GM21447 (cell line): ENCODE measurements around the gene GPS1.

Experiments
- ATAC-seq: cut with Tn5 transposase; IDR thresholded peaks from one replicate; pipeline ENCODE4 v1.9.1; 2021; ENCODE audit not compliant: unreplicated experiment

Gene GPS1

GRCh38 chr17:82051776-82052637 lies at the start of gene GPS1, which contains the start of gene RFNG:
Gene GPS1, plus strand, starts transcription at chr17:82051898. Its CDS starts 34 bp downstream, at chr17:82051932.
Gene RFNG, minus strand, starts transcription at chr17:82051811. Its CDS starts 45 bp downstream, at chr17:82051766.
- ATAC-seq = peak; percentile 55

- no peak for ATAC-seq
Measured at GRCh38 chr17:82003411-82004381, 48.0 kb upstream of the GPS1 start.

GRCh38 chr17:82004517-82005455 lies 46.9 kb upstream of the GPS1 start:
- ATAC-seq = no peak

- no peak for ATAC-seq
Measured at GRCh38 chr17:82005701-82006348, 45.9 kb upstream of the GPS1 start.

GRCh38 chr17:82006468-82007227 lies 45.0 kb upstream of the GPS1 start:
- ATAC-seq = no peak

- ATAC-seq = no peak
Measured at GRCh38 chr17:82007228-82007494, 44.5 kb upstream of the GPS1 start.

- no peak for ATAC-seq
Measured at GRCh38 chr17:82007495-82008257, 44.0 kb upstream of the GPS1 start.

GRCh38 chr17:82008258-82008940 lies 43.3 kb upstream of the GPS1 start:
- ATAC-seq = no peak

- no peak for ATAC-seq
Measured at GRCh38 chr17:82008941-82009405, 42.7 kb upstream of the GPS1 start.

- ATAC-seq = no peak
Measured at GRCh38 chr17:82009413-82009812, 42.3 kb upstream of the GPS1 start.

GRCh38 chr17:82010575-82011525 lies 40.8 kb upstream of the GPS1 start:
- no peak for ATAC-seq

GRCh38 chr17:82011617-82012187 lies 40.0 kb upstream of the GPS1 start:
- no peak for ATAC-seq

GRCh38 chr17:82012261-82012639 lies 39.4 kb upstream of the GPS1 start:
- no peak for ATAC-seq

GRCh38 chr17:82012640-82013295 lies 38.9 kb upstream of the GPS1 start:
- ATAC-seq = no peak

- ATAC-seq = no peak
Measured at GRCh38 chr17:82013341-82013740, 38.4 kb upstream of the GPS1 start.

- no peak for ATAC-seq
Measured at GRCh38 chr17:82013772-82014321, 37.9 kb upstream of the GPS1 start.
